Posterior cingulate gyrus (tissue), 11 donors: ENCODE results near the gene GMPR2.
A peak's percentile ranks its signal among the peaks of the same experiment; 100 is the strongest.

ENCODE experiments used
- DNase-seq, 10 donors: peaks; one replicate each; pipeline versions ENCODE4 v3.0.0 to v3.0.0-alpha.2; 2020 to 2021; ENCODE audit warnings: mixed read lengths in 3 of 10
- intact Hi-C: fragments of 100-400 bp; cut with DNase I; formaldehyde crosslinking; loops from one replicate; pipeline ENCODE4 v1.15.1; 2023

GMPR2 gene

GRCh38 chr14:24262821-24263733, 30.3 kb downstream of the GMPR2 start, which contains the start of gene TGM1:
TSS of gene TGM1 (minus strand) at chr14:24263177. CDS start at chr14:24262352, 825 bp downstream.
- intact Hi-C loops = no loop called here
- peak in 3 of 10 donors; percentile 50 to 82 (median 59) for DNase-seq

- intact Hi-C loops = no loop called here
- peak in 1 of 10 donors; percentile 3 for DNase-seq
Measured at GRCh38 chr14:24263848-24264247, 31.1 kb downstream of the GMPR2 start.

GRCh38 chr14:24264298-24264697, 31.6 kb downstream of the GMPR2 start:
- intact Hi-C loops = no loop called here
- peak in 2 of 10 donors; percentile 22 to 41 for DNase-seq

GRCh38 chr14:24266344-24267244, 33.9 kb downstream of the GMPR2 start:
- DNase-seq = peak in 2 of 10 donors; percentile 24 to 41
- intact Hi-C loops = no loop called here

- intact Hi-C loops = no loop called here
- peak in 2 of 10 donors; percentile 33 to 62 for DNase-seq
Measured at GRCh38 chr14:24267516-24267915, 34.8 kb downstream of the GMPR2 start.

GRCh38 chr14:24268225-24268624, 35.5 kb downstream of the GMPR2 start:
- peak in 2 of 10 donors; percentile 24 to 38 for DNase-seq
- intact Hi-C loops = no loop called here

GRCh38 chr14:24269368-24269767, 36.6 kb downstream of the GMPR2 start:
- peak in 2 of 10 donors; percentile 23 to 44 for DNase-seq
- intact Hi-C loops = no loop called here

- peak in 2 of 10 donors; percentile 39 to 56 for DNase-seq
- intact Hi-C loops = loop anchor here (2.0 kb wide), 1 partner anchor 27 kb away; the partner anchor contains the start of gene TINF2
Measured at GRCh38 chr14:24269910-24270536, 37.3 kb downstream of the GMPR2 start.

- peak in 1 of 10 donors; percentile 66 for DNase-seq
- intact Hi-C loops = loop anchor here (1.0 to 2.0 kb wide), 2 partner anchors 28 to 29 kb away; partner anchors contain the start of genes DHRS1, NOP9 and TINF2
Measured at GRCh38 chr14:24270537-24271133, 37.9 kb downstream of the GMPR2 start.

- peak; percentile 73 to 98 (median 84) for DNase-seq
- intact Hi-C loops = loop anchor here (1.0 to 2.0 kb wide), 2 partner anchors 28 kb away; partner anchors contain the start of genes DHRS1, NOP9 and TINF2
Measured at GRCh38 chr14:24271134-24271833, 38.6 kb downstream of the GMPR2 start, which contains the start of gene RABGGTA. TSS of gene RABGGTA (minus strand) at chr14:24271597. CDS start at chr14:24271115, 482 bp downstream.

- intact Hi-C loops = loop anchor here (1.0 to 2.0 kb wide), 2 partner anchors 27 to 29 kb away; partner anchors contain the start of genes DHRS1, NOP9 and TINF2
- no peak for DNase-seq
Measured at GRCh38 chr14:24271834-24272263, 39.1 kb downstream of the GMPR2 start.

GRCh38 chr14:24272467-24272866, 39.7 kb downstream of the GMPR2 start:
- no peak for DNase-seq
- intact Hi-C loops = no loop called here

GRCh38 chr14:24273422-24273998, 40.8 kb downstream of the GMPR2 start:
- DNase-seq = peak in 2 of 10 donors; percentile 7 to 35
- intact Hi-C loops = no loop called here

GRCh38 chr14:24274101-24274543, 41.4 kb downstream of the GMPR2 start:
- DNase-seq = peak in 3 of 10 donors; percentile 7 to 42 (median 35)
- intact Hi-C loops = no loop called here

GRCh38 chr14:24277071-24277470, 44.3 kb downstream of the GMPR2 start:
- intact Hi-C loops = no loop called here
- DNase-seq = peak in 3 of 10 donors; percentile 3 to 45 (median 21)

GRCh38 chr14:24277606-24278321, 45.0 kb downstream of the GMPR2 start:
- peak in 3 of 10 donors; percentile 45 to 81 (median 52) for DNase-seq
- intact Hi-C loops = no loop called here

GRCh38 chr14:24278424-24278823, 45.7 kb downstream of the GMPR2 start:
- intact Hi-C loops = no loop called here
- DNase-seq = no peak
